ENCODE results near the gene CDCP1. TPM values are rescaled to one million over a fixed set of nuclear protein-coding genes. Genes with fewer than 3 reads are reported as not detected.
A peak's percentile ranks its signal among the peaks of the same experiment; 100 is the strongest.

CDCP1 gene
- polyA plus RNA-seq, 3 donors = 0.42 to 1.3 (median 0.52) TPM

GRCh38 chr3:45145223-45145622, 955 bp downstream of the CDCP1 start:
- Mint-ChIP-seq H3K27me3 (ENCODE audit: low read depth in 3 of 3) (peaks cover 42 to 45% (median 44%) of the 10 kb centered on the region in 3 donors), H3K27ac (peak overlapping the region in 4 of 7 donors; percentile 30 to 81 (median 63)), H3K36me3 (peaks cover 5 to 9% of the 10 kb centered on the region in 2 donors), H3K9me3 (peaks cover 4 to 11% (median 10%) of the 10 kb centered on the region in 7 donors), H3K4me1 (peaks cover 24% of the 10 kb centered on the region), H3K4me3 (peak overlapping the region; percentile 94 to 98)
- TF ChIP-seq CTCF (IDR thresholded peaks at IDR 0.05) = no peak
- Histone ChIP-seq H3K27me3 (ENCODE audit: control insufficient read depth in 2 of 2, insufficient read depth in 2 of 2, low read length in 2 of 2) (peaks cover 26 to 36% of the 10 kb centered on the region in 2 donors), H4K20me1 (ENCODE audit: insufficient read depth, low read length) (no peaks in the 10 kb centered on the region), H3K9me3 (replicated peaks in 1 of 2; ENCODE audit: control insufficient read depth in 1 of 2, insufficient read depth in 1 of 2, low read length in 2 of 2) (no peaks in the 10 kb centered on the region), H3K4me3 (replicated peaks in 1 of 3; ENCODE audit: low read depth in 2 of 3, low read length in 3 of 3) (peak overlapping the region; percentile 44 to 75 (median 51)), H3K9ac (ENCODE audit: insufficient read depth, low read length, poor library complexity, severe bottlenecking) (peak overlapping the region; percentile 67), H3K27ac (ENCODE audit: low read depth in 1 of 2, low read length in 2 of 2) (no peak overlapping the region), H3K4me1 (ENCODE audit: control insufficient read depth in 1 of 2, insufficient read depth in 2 of 2, low read length in 2 of 2) (peaks cover 22 to 26% of the 10 kb centered on the region in 2 donors), H3K79me2 (ENCODE audit: insufficient read depth, low read length) (no peaks in the 10 kb centered on the region), H3K36me3 (replicated peaks in 1 of 2; ENCODE audit: control insufficient read depth in 1 of 2, insufficient read depth in 2 of 2, low read length in 2 of 2) (no peaks in the 10 kb centered on the region), H2AFZ (ENCODE audit: insufficient read depth, low read depth, low read length, poor library complexity, severe bottlenecking) (peak overlapping the region; percentile 82), H3K4me2 (replicated peaks; ENCODE audit: extremely low read depth, low read length, poor library complexity, severe bottlenecking) (peak overlapping the region; percentile 85)
- no peak for DNase-seq
- intact Hi-C loops (cut with micrococcal nuclease) = loop anchor here in 1 of 2 donors (10.0 kb wide), 1 partner anchor 60 kb away; no protein-coding TSS in a partner anchor
- WGBS (ENCODE audit: insufficient coverage) = 2% methylated on average over 12 of the region's 15 CpGs

GRCh38 chr3:45143673-45144671, 2.2 kb downstream of the CDCP1 start:
- peaks cover 5 to 9% of the 10 kb centered on the region in 2 donors for H3K36me3 Mint-ChIP-seq
- no peak overlapping the region for H3K9ac ChIP-seq (ENCODE audit: insufficient read depth, low read length, poor library complexity, severe bottlenecking)

More at GRCh38 chr3:45143673-45144671, 2.2 kb downstream of the CDCP1 start:
- Histone ChIP-seq H3K27ac (ENCODE audit: low read depth in 1 of 2, low read length in 2 of 2) (peak overlapping the region in 1 of 2 donors; percentile 38), H2AFZ (ENCODE audit: insufficient read depth, low read depth, low read length, poor library complexity, severe bottlenecking) (peak overlapping the region; percentile 73), H3K9me3 (replicated peaks in 1 of 2; ENCODE audit: control insufficient read depth in 1 of 2, insufficient read depth in 1 of 2, low read length in 2 of 2) (no peaks in the 10 kb centered on the region), H4K20me1 (ENCODE audit: insufficient read depth, low read length) (no peaks in the 10 kb centered on the region), H3K4me2 (replicated peaks; ENCODE audit: extremely low read depth, low read length, poor library complexity, severe bottlenecking) (peak overlapping the region; percentile 50), H3K4me3 (replicated peaks in 1 of 3; ENCODE audit: low read depth in 2 of 3, low read length in 3 of 3) (peak overlapping the region in 2 of 3 experiments; percentile 24 to 56), H3K36me3 (replicated peaks in 1 of 2; ENCODE audit: control insufficient read depth in 1 of 2, insufficient read depth in 2 of 2, low read length in 2 of 2) (no peaks in the 10 kb centered on the region), H3K27me3 (ENCODE audit: control insufficient read depth in 2 of 2, insufficient read depth in 2 of 2, low read length in 2 of 2) (peaks cover 26 to 36% of the 10 kb centered on the region in 2 donors), H3K4me1 (ENCODE audit: control insufficient read depth in 1 of 2, insufficient read depth in 2 of 2, low read length in 2 of 2) (peaks cover 30 to 37% of the 10 kb centered on the region in 2 donors), H3K79me2 (ENCODE audit: insufficient read depth, low read length) (no peaks in the 10 kb centered on the region)
- H3K27ac Mint-ChIP-seq = peak overlapping the region in 6 of 7 donors; percentile 50 to 83 (median 71)
- peak; percentile 34 to 72 (median 55) for DNase-seq
- TF ChIP-seq CTCF (IDR thresholded peaks at IDR 0.05) = no peak
- peaks cover 0 to 11% (median 7%) of the 10 kb centered on the region in 7 donors for H3K9me3 Mint-ChIP-seq
- WGBS (ENCODE audit: insufficient coverage) = 0% methylated on average over 1 of the region's 6 CpGs
- intact Hi-C loops (cut with micrococcal nuclease) = loop anchor here in 1 of 2 donors (10.0 kb wide), 1 partner anchor 61 kb away; no protein-coding TSS in a partner anchor
- H3K4me1 Mint-ChIP-seq = peaks cover 37% of the 10 kb centered on the region
- peak overlapping the region; percentile 53 to 63 for H3K4me3 Mint-ChIP-seq
- H3K27me3 Mint-ChIP-seq (ENCODE audit: low read depth in 3 of 3) = peaks cover 39 to 42% (median 41%) of the 10 kb centered on the region in 3 donors
